CD4-positive, alpha-beta memory T cell (primary cell): ENCODE measurements around the gene LIFR. TPM values are rescaled to one million over a fixed set of nuclear protein-coding genes. Genes with fewer than 3 reads are reported as not detected.

ENCODE experiments used
- CTCF ChIA-PET: fragments of 350-600 bp; sonication (Branson Sonifier 250); formaldehyde crosslinking; loops from one replicate; lab custom pipeline; 2021; ENCODE audit warnings: inconsistent platforms; ENCODE audit not compliant: partially characterized antibody; lab: Charles Lee
- POLR2A ChIA-PET: fragments of 350-600 bp; sonication (Branson Sonifier 250); formaldehyde crosslinking; loops from one replicate; lab custom pipeline; 2021; ENCODE audit not compliant: partially characterized antibody; lab: Charles Lee
- DNase-seq, 5 donors: peaks; one replicate each; pipeline versions ENCODE4 v3.0.0 to v3.0.0-alpha.2; 2020 to 2022; ENCODE audit warnings: mixed read lengths in 1 of 5
- H3K27ac ChIP-seq: one replicate; pipeline ENCODE4 v1.7.0; 2013; ENCODE audit warnings: low read depth, low read length
- H3K27me3 ChIP-seq: 2 replicates; pipeline ENCODE4 v1.7.0; 2013; ENCODE audit warnings: mild to moderate bottlenecking, low read length, moderate library complexity; ENCODE audit not compliant: insufficient read depth
- H3K36me3 ChIP-seq: 2 replicates; pipeline ENCODE4 v1.7.0; 2013; ENCODE audit warnings: mild to moderate bottlenecking, low read length, moderate library complexity; ENCODE audit not compliant: insufficient read depth
- H3K4me1 ChIP-seq: 2 replicates; pipeline ENCODE4 v1.7.0; 2013; ENCODE audit warnings: mild to moderate bottlenecking, low read length, moderate library complexity; ENCODE audit not compliant: insufficient read depth
- H3K4me3 ChIP-seq, 2 donors: one replicate each; pipeline ENCODE4 v1.7.0; 2013; ENCODE audit warnings: low read length in 2 of 2, mild to moderate bottlenecking in 1 of 2
- H3K9me3 ChIP-seq, 2 donors: one replicate each; pipeline ENCODE4 v1.7.0; 2013; ENCODE audit warnings: low read length in 2 of 2, control low read depth in 1 of 2; ENCODE audit not compliant: control insufficient read depth in 1 of 2
- H3K27ac Mint-ChIP-seq, 7 donors: one replicate each; pipeline ENCODE4 v1.8.0; 2020 to 2021; ENCODE audit warnings: mixed read lengths in 7 of 7, mild to moderate bottlenecking in 6 of 7, inconsistent platforms in 3 of 7, moderate library complexity in 3 of 7
- H3K27me3 Mint-ChIP-seq, 2 donors: one replicate each; pipeline ENCODE4 v1.8.0; 2020 to 2021; ENCODE audit warnings: mixed read lengths in 2 of 2
- H3K36me3 Mint-ChIP-seq, 2 donors: one replicate each; pipeline ENCODE4 v1.8.0; 2020 to 2021; ENCODE audit warnings: mixed read lengths in 2 of 2, inconsistent platforms in 1 of 2, mild to moderate bottlenecking in 1 of 2
- H3K4me1 Mint-ChIP-seq, 4 donors: one replicate each; pipeline ENCODE4 v1.8.0; 2020 to 2021; ENCODE audit warnings: mixed read lengths in 4 of 4, mild to moderate bottlenecking in 1 of 4
- H3K4me3 Mint-ChIP-seq, 8 donors: one replicate each; pipeline ENCODE4 v1.8.0; 2020 to 2021; ENCODE audit warnings: mixed read lengths in 8 of 8, mild to moderate bottlenecking in 7 of 8, moderate library complexity in 6 of 8, inconsistent platforms in 3 of 8
- H3K9me3 Mint-ChIP-seq, 8 donors: one replicate each; pipeline ENCODE4 v1.8.0; 2020 to 2021; ENCODE audit warnings: mixed read lengths in 8 of 8, mild to moderate bottlenecking in 5 of 8, inconsistent platforms in 3 of 8, moderate library complexity in 1 of 8
- intact Hi-C: fragments of 100-400 bp; cut with micrococcal nuclease; formaldehyde crosslinking; loops from one replicate; pipeline ENCODE4 v1.15.1; 2023
- polyA plus RNA-seq, 2 donors: library from polyadenylated mRNA; unstranded; fragments of 300-500 nt; fragmentation: Illumina TruSeq; gene quantifications; one replicate each; pipeline ENCODE4 v1.2.3, GENCODE V29; 2021
- total RNA-seq, 2 experiments: library from RNA; stranded (reverse); gene quantifications; one replicate each; pipeline ENCODE4 v1.2.3, GENCODE V29; 2021

Gene LIFR
- total and polyA plus RNA-seq, 4 experiments from 2014 or later, result 0.23 to 0.42 TPM; not detected in 2

DNA sequence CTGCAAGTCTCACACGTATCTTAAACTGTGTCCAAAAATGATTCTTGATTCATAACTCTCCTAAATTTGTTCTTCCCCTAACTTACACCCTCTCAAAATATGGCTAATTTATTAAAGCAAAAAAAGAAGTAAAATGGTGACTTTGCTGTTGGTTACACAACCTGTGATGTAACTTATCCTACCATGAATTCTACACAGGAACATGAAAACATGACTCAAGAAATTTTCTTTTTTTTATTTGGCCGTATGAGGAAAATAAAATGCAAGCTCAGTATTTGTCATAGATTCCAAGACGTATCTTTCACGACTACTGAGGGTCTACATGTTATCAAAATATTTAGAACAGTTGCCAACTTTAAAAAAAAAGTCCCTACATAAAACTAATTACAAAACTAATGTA, 9.2 kb downstream of the LIFR start:
- Mint-ChIP-seq H3K27me3 (peaks cover 9 to 11% of the 10 kb centered on the region in 2 donors), H3K27ac (no peak overlapping the region), H3K9me3 (no peaks in the 10 kb centered on the region), H3K4me3 (no peak overlapping the region), H3K4me1 (no peaks in the 10 kb centered on the region), H3K36me3 (no peaks in the 10 kb centered on the region)
- no peak for DNase-seq
- no peaks in the 10 kb centered on the region for H3K27me3 ChIP-seq
- H3K36me3 ChIP-seq, result no peaks in the 10 kb centered on the region
- intact Hi-C loops, result no loop called here
- H3K4me1 ChIP-seq, result no peaks in the 10 kb centered on the region
- H3K27ac ChIP-seq, result no peak overlapping the region
- no peak overlapping the region for H3K4me3 ChIP-seq
- ChIA-PET POLR2A (no interaction called here), CTCF (no interaction called here)
- H3K9me3 ChIP-seq, result no peaks in the 10 kb centered on the region

DNA sequence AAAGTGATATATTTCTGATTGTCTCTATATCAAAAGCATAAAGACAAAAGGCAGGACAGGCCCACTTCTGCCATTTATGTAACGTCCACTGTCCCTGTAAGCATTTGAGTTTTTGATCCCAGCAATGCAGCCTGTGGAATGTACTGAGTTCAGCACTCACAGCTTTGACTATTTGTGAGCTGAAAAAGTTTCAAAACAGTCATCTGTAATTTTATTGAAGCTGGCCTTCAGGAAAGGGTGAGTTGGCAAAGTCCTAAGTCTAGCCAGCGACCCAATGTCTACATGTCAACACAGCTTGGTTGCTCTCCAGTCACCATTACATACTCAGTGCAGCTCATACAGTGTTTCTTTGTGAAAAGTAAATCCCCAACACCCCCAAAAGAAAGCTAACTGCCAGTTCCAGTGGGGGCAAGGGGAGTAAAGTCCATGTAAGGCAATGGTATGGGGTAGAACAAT, 9.7 kb downstream of the LIFR start:
- H3K36me3 Mint-ChIP-seq, result no peaks in the 10 kb centered on the region
- H3K9me3 Mint-ChIP-seq, result no peaks in the 10 kb centered on the region
- no peaks in the 10 kb centered on the region for H3K4me1 Mint-ChIP-seq
- DNase-seq, result no peak
- Histone ChIP-seq H3K36me3 (no peaks in the 10 kb centered on the region), H3K9me3 (no peaks in the 10 kb centered on the region), H3K4me3 (no peak overlapping the region), H3K27ac (no peak overlapping the region), H3K27me3 (no peaks in the 10 kb centered on the region), H3K4me1 (no peaks in the 10 kb centered on the region)
- intact Hi-C loops, result no loop called here
- H3K4me3 Mint-ChIP-seq, result no peak overlapping the region
- POLR2A ChIA-PET, result no interaction called here
- peaks cover 8 to 11% of the 10 kb centered on the region in 2 donors for H3K27me3 Mint-ChIP-seq
- H3K27ac Mint-ChIP-seq, result no peak overlapping the region
- CTCF ChIA-PET, result interaction anchor here (1.6 kb wide), 1 partner anchor 105 kb away, joined by 4 read pairs; no protein-coding TSS in a partner anchor

DNA sequence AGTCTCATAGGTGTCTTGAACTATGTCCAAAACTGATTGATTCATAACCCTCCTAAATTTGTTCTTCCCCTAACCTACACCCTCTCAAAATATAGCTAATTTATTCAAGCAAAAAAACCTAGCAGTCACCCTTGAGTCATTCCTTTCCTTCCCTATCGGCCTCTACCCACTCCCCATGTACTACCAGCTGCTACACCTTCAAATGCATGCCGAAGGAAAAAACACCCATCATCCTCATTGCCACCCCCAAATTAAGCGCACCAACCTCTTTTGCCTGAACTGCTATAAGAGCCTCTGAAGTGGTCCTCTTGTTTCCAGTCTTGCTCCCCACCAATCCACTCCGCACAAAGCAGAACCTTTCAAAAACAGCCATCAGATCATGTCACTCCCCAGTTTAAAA, 12.6 kb downstream of the LIFR start:
- Histone ChIP-seq H3K27me3 (peaks cover 4% of the 10 kb centered on the region), H3K9me3 (no peaks in the 10 kb centered on the region), H3K36me3 (no peaks in the 10 kb centered on the region), H3K4me1 (no peaks in the 10 kb centered on the region), H3K4me3 (no peak overlapping the region), H3K27ac (no peak overlapping the region)
- Mint-ChIP-seq H3K9me3 (no peaks in the 10 kb centered on the region), H3K4me3 (no peak overlapping the region), H3K27me3 (peaks cover 6 to 10% of the 10 kb centered on the region in 2 donors), H3K27ac (no peak overlapping the region), H3K4me1 (no peaks in the 10 kb centered on the region), H3K36me3 (no peaks in the 10 kb centered on the region)
- ChIA-PET POLR2A (no interaction called here), CTCF (no interaction called here)
- intact Hi-C loops, result no loop called here
- no peak for DNase-seq

DNA sequence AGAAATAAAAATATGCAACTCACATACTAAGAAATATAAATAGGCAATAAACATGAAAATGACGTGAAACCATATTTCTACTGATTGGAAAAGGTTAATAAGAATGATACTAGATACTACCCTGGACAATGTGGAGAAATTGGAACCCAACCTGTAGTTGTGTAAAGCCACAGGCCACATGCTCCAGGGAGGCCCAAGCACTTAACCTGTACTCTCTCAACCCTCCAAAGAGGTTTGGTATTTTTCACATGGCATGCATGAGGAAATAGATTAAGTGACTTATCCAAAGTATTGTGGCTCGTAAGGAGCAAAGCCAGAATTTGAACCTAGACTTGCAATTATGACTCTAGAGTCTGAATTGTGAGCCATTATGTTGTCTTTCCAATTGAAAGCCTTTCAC, 13.4 kb downstream of the LIFR start:
- H3K9me3 Mint-ChIP-seq, result no peaks in the 10 kb centered on the region
- no peak overlapping the region for H3K27ac Mint-ChIP-seq
- DNase-seq, result no peak
- H3K4me3 Mint-ChIP-seq, result no peak overlapping the region
- no peaks in the 10 kb centered on the region for H3K36me3 ChIP-seq
- no peaks in the 10 kb centered on the region for H3K4me1 ChIP-seq
- intact Hi-C loops, result no loop called here
- H3K36me3 Mint-ChIP-seq, result no peaks in the 10 kb centered on the region
- ChIA-PET POLR2A (no interaction called here), CTCF (no interaction called here)
- no peak overlapping the region for H3K4me3 ChIP-seq
- no peaks in the 10 kb centered on the region for H3K4me1 Mint-ChIP-seq
- peaks cover 13 to 18% of the 10 kb centered on the region in 2 donors for H3K27me3 Mint-ChIP-seq
- peaks cover 4% of the 10 kb centered on the region for H3K27me3 ChIP-seq
- no peaks in the 10 kb centered on the region for H3K9me3 ChIP-seq
- H3K27ac ChIP-seq, result no peak overlapping the region

DNA sequence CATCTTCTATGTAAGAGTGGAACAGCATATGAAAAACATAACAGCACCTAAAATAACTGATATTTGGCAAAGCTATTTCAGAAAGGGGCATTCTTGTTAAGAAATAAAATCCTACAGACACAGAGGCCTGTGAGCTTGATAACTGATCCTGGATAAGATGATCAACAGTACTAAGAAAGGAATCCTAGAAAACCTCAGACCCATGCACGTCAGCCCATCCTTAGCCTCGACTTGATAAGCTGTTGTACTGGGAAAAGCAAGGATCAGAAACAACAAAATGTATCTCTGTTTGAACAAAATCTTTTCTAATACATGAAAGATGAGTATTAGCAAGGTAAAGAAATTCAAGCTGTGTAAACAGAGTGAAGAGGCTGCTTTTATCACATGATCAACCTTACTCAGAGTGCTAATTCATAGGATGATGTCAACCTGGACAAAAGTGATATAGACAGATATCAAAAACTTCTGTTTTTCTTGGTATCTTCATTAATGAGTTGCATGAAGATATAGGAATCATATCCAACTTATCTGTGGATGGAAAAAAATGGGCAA, 15.2 kb downstream of the LIFR start:
- no peak overlapping the region for H3K27ac Mint-ChIP-seq
- CTCF ChIA-PET, result interaction anchor here (1.8 kb wide), 1 partner anchor 9 kb away, joined by 5 read pairs; no protein-coding TSS in a partner anchor
- H3K4me1 Mint-ChIP-seq, result no peaks in the 10 kb centered on the region

DNA sequence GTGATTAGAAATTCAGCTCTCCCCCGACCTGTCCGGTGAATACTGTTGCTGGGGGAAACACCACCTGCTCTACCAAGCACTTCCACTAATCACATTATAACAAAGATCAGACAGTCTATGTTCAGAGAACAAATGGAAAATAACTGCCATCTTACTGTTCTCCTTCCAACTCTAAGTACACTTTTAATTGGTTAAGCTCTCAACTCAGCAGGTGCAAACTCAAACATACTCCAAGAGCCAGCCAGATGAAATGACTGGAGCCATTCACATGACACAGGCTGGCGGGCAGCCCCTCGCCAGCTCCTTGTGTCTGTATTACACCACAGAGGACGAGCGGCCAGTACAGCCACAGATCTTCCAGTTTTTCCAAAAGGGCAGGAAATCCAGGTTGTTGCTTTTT, 16.1 kb downstream of the LIFR start:
- Mint-ChIP-seq H3K27ac (no peak overlapping the region), H3K4me3 (no peak overlapping the region), H3K9me3 (no peaks in the 10 kb centered on the region), H3K4me1 (no peaks in the 10 kb centered on the region), H3K36me3 (no peaks in the 10 kb centered on the region), H3K27me3 (peaks cover 14 to 18% of the 10 kb centered on the region in 2 donors)
- ChIA-PET CTCF (interaction anchor here (1.4 to 1.8 kb wide), 2 partner anchors 10 to 99 kb away, joined by 5 read pairs; no protein-coding TSS in a partner anchor), POLR2A (no interaction called here)
- H3K4me3 ChIP-seq, result no peak overlapping the region
- H3K27me3 ChIP-seq, result peaks cover 4% of the 10 kb centered on the region
- DNase-seq, result no peak
- no peaks in the 10 kb centered on the region for H3K9me3 ChIP-seq
- no peak overlapping the region for H3K27ac ChIP-seq
- H3K36me3 ChIP-seq, result no peaks in the 10 kb centered on the region
- no peaks in the 10 kb centered on the region for H3K4me1 ChIP-seq
- intact Hi-C loops, result no loop called here

More for the DNA sequence above, 15.2 kb downstream of the LIFR start:
- Histone ChIP-seq H3K27ac (no peak overlapping the region), H3K4me3 (no peak overlapping the region), H3K4me1 (no peaks in the 10 kb centered on the region), H3K9me3 (no peaks in the 10 kb centered on the region), H3K27me3 (peaks cover 4% of the 10 kb centered on the region), H3K36me3 (no peaks in the 10 kb centered on the region)
- intact Hi-C loops, result no loop called here
- POLR2A ChIA-PET, result no interaction called here
- H3K27me3 Mint-ChIP-seq, result peaks cover 14 to 18% of the 10 kb centered on the region in 2 donors
- no peaks in the 10 kb centered on the region for H3K36me3 Mint-ChIP-seq
- H3K4me3 Mint-ChIP-seq, result no peak overlapping the region
- no peak for DNase-seq
- no peaks in the 10 kb centered on the region for H3K9me3 Mint-ChIP-seq

DNA sequence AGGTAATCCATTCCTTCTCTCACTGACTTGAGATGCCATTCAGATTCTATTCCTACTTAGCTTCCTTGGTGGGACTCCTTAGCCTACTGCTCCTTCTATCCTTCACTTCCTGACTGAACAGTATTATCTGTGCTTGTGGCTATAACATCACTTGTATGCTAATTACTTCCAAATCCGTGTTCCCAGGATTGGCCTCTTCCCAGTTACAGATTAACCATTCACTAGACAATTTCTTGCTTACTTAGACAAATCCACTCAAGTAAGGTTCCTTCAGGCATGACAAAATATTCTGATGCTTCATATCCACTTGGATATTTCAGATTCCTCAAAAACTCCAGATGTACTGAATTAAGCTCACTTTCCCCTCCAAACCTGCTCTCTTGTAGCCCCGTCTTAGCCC, 18.3 kb downstream of the LIFR start:
- Mint-ChIP-seq H3K4me1 (no peaks in the 10 kb centered on the region), H3K27ac (no peak overlapping the region), H3K9me3 (no peaks in the 10 kb centered on the region), H3K4me3 (no peak overlapping the region), H3K36me3 (no peaks in the 10 kb centered on the region), H3K27me3 (peaks cover 10 to 15% of the 10 kb centered on the region in 2 donors)
- peaks cover 4% of the 10 kb centered on the region for H3K27me3 ChIP-seq
- H3K9me3 ChIP-seq, result no peaks in the 10 kb centered on the region
- no peak overlapping the region for H3K27ac ChIP-seq
- H3K4me3 ChIP-seq, result no peak overlapping the region
- H3K36me3 ChIP-seq, result no peaks in the 10 kb centered on the region
- POLR2A ChIA-PET, result no interaction called here
- intact Hi-C loops, result no loop called here
- CTCF ChIA-PET, result no interaction called here
- no peak for DNase-seq
- H3K4me1 ChIP-seq, result no peaks in the 10 kb centered on the region
